SU-DHL-6 (cell line): ENCODE data around the gene CD33.

Experiments
- H2AFZ ChIP-seq: fragments of 200-600 bp; sonication (generic); 2 replicates; pipeline ENCODE4 v1.6.1; 2014; ENCODE audit warnings: low read depth, mild to moderate bottlenecking, moderate library complexity, mixed read lengths, antibody characterized with exemption, low read length; ENCODE audit not compliant: severe bottlenecking
- H3F3A ChIP-seq: fragments of 200-600 bp; shearing (Covaris generic); 2 replicates; pipeline ENCODE4 v1.6.0; 2016; ENCODE audit warnings: antibody characterized with exemption, mild to moderate bottlenecking; ENCODE audit not compliant: insufficient read depth
- H3K27ac ChIP-seq: fragments of 200-600 bp; sonication (generic); 2 replicates; pipeline ENCODE4 v1.5.1; 2016; ENCODE audit warnings: low read depth, mild to moderate bottlenecking, low read length, moderate library complexity, mixed read lengths
- H3K27me3 ChIP-seq: fragments of 200-600 bp; sonication (generic), shearing (Covaris generic); 2 replicates; pipeline ENCODE4 v1.6.0; 2014; ENCODE audit warnings: mild to moderate bottlenecking, low read length
- H3K36me3 ChIP-seq: fragments of 200-600 bp; sonication (generic); 2 replicates; pipeline ENCODE4 v1.6.1; 2014; ENCODE audit warnings: mild to moderate bottlenecking, low read length, mixed read lengths
- H3K4me2 ChIP-seq: fragments of 300-600, 200-600 bp; shearing (Covaris generic), sonication (generic); 2 replicates; pipeline ENCODE4 v1.6.0; 2014; ENCODE audit warnings: low read length, low read depth, mild to moderate bottlenecking; ENCODE audit not compliant: poor library complexity, severe bottlenecking
- H3K4me3 ChIP-seq: fragments of 200-600 bp; sonication (generic); 2 replicates; pipeline ENCODE4 v1.5.1; 2014; ENCODE audit warnings: antibody characterized with exemption, low read length, mild to moderate bottlenecking, mixed read lengths; ENCODE audit not compliant: insufficient read depth, poor library complexity, severe bottlenecking
- H3K79me2 ChIP-seq: fragments of 200-600 bp; sonication (generic); 2 replicates; pipeline ENCODE4 v1.6.1; 2014; ENCODE audit warnings: mild to moderate bottlenecking, low read length, moderate library complexity; ENCODE audit not compliant: insufficient read depth
- H3K9ac ChIP-seq: fragments of 200-600 bp; sonication (generic); 2 replicates; pipeline ENCODE4 v1.7.0; 2014; ENCODE audit warnings: mild to moderate bottlenecking, low read length
- H3K9me2 ChIP-seq: fragments of 200-600 bp; sonication (generic); replicated peaks from 2 replicates; pipeline ENCODE4 v1.6.1; 2014; ENCODE audit warnings: low read length; ENCODE audit not compliant: insufficient read depth
- H3K9me3 ChIP-seq: fragments of 200-600 bp; sonication (generic); 2 replicates; pipeline ENCODE4 v1.6.1; 2014; ENCODE audit warnings: low read length, mixed read lengths; ENCODE audit not compliant: insufficient read depth
- H4K20me1 ChIP-seq: fragments of 200-600 bp; sonication (generic); 2 replicates; pipeline ENCODE4 v1.6.1; 2014; ENCODE audit warnings: low read depth, mild to moderate bottlenecking, antibody characterized with exemption, low read length, moderate library complexity, mixed read lengths
- CTCF ChIP-seq: fragments of 200-600 bp; sonication (generic); IDR thresholded peaks from one replicate; pipeline ENCODE4 v1.5.1; 2017; ENCODE audit warnings: antibody characterized with exemption, mild to moderate bottlenecking, low read length, moderate library complexity; ENCODE audit not compliant: insufficient read depth, poor library complexity, severe bottlenecking
- EZH2phosphoT487 ChIP-seq: fragments of 200-600 bp; sonication (generic), shearing (Covaris generic); conservative IDR thresholded peaks from 2 replicates; pipeline ENCODE4 v1.6.1; 2018; ENCODE audit warnings: mild to moderate bottlenecking, antibody characterized with exemption, low read length, moderate library complexity, mixed read lengths

Gene CD33

DNA sequence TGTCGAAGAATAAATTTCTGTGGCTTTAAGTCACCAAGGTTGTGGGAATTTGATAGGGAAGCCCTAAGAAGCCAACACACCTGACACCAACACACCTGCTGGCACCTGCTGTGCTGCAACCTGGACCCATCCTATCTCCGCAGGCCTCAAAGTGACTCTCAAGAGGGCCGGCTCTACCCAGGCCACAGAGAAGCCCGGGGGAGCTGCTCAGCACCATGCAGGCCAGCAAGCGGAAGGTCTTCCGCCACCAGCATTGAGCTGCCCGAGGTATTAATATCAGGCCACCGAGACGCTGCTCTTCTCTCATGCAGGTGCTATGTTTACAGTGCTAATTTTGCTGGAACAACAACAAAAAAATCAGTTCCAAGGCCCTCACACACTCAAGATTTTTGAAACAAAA is 32.2 kb upstream of the CD33 start:
- H3K27ac ChIP-seq: no peak overlapping the region
- no peaks in the 10 kb centered on the region for H3K79me2 ChIP-seq
- no peaks in the 10 kb centered on the region for H3K27me3 ChIP-seq
- no peaks in the 10 kb centered on the region for H3K9me3 ChIP-seq
- TF ChIP-seq EZH2phosphoT487 (no peak), CTCF (no peak)
- no peaks in the 10 kb centered on the region for H3K9me2 ChIP-seq
- no peak overlapping the region for H2AFZ ChIP-seq
- no peaks in the 10 kb centered on the region for H4K20me1 ChIP-seq
- H3K9ac ChIP-seq: no peak overlapping the region
- no peak overlapping the region for H3K4me2 ChIP-seq
- H3F3A ChIP-seq: no peaks in the 10 kb centered on the region
- no peaks in the 10 kb centered on the region for H3K36me3 ChIP-seq
- H3K4me3 ChIP-seq: no peak overlapping the region

DNA sequence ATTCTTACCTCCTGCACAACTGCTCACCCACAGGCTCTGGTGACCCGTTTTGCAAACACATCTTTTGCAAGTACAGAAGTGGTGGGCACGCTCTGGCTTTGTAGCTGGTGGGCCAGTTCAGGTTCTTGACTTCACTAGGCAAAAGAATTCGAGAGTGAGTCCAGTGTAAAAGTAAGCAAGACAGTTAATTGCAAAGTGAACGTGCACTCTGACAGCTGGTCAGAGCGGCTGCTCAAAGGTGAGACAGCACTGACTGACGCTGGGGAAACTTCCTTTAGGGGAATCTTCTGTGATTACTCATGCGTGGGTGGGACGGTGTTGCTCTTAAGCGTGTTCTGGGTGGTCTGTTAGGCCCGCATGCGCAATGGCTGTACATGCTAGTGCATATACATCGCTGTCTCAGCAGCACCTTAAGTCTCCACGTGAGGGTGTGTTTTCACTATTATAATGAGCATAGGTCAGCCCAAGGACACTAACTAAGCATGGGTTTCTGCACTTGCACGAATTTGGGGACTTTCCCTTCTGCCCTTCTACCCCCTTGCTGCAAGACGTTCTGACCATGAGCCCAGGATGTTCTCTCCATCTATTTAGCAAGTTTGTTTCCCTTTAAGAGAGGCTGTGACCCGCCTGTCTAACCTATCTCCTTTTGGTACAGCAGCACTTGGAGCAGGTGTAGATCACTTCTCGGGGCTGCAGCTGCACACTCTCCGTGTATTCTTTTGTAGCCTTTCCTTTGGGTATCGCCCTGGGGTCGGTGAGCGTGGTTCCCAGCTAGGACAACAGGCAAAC is 30.2 kb upstream of the CD33 start:
- H3K9me2 ChIP-seq: no peaks in the 10 kb centered on the region
- H3K27ac ChIP-seq: no peak overlapping the region
- H4K20me1 ChIP-seq: no peaks in the 10 kb centered on the region
- H2AFZ ChIP-seq: no peak overlapping the region
- H3F3A ChIP-seq: no peaks in the 10 kb centered on the region
- no peak overlapping the region for H3K9ac ChIP-seq
- H3K79me2 ChIP-seq: no peaks in the 10 kb centered on the region
- H3K4me2 ChIP-seq: no peak overlapping the region
- no peak overlapping the region for H3K4me3 ChIP-seq
- TF ChIP-seq CTCF: no peak
- TF ChIP-seq EZH2phosphoT487: no peak
- no peaks in the 10 kb centered on the region for H3K9me3 ChIP-seq
- H3K36me3 ChIP-seq: no peaks in the 10 kb centered on the region
- H3K27me3 ChIP-seq: no peaks in the 10 kb centered on the region

DNA sequence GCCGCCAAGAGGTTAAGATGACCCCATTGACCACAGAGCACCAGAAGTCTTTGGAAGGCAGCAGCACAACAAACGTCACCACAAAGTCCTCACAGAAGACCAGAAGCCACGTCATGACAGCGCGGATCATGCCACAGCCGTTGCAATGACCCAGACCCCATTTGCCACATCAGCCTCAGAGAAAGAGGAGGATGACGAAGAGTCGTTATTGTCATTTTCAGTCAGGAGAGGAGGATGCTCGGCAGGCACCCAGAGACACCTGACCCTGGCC is 29.6 kb upstream of the CD33 start:
- H3K9ac ChIP-seq: no peak overlapping the region
- TF ChIP-seq CTCF (no peak), EZH2phosphoT487 (no peak)
- H4K20me1 ChIP-seq: no peaks in the 10 kb centered on the region
- no peak overlapping the region for H3K4me2 ChIP-seq
- H3K79me2 ChIP-seq: no peaks in the 10 kb centered on the region
- H3K4me3 ChIP-seq: no peak overlapping the region
- H3K27ac ChIP-seq: no peak overlapping the region
- H3K9me3 ChIP-seq: no peaks in the 10 kb centered on the region
- no peaks in the 10 kb centered on the region for H3K36me3 ChIP-seq
- no peaks in the 10 kb centered on the region for H3F3A ChIP-seq
- no peaks in the 10 kb centered on the region for H3K9me2 ChIP-seq
- H2AFZ ChIP-seq: no peak overlapping the region
- H3K27me3 ChIP-seq: no peaks in the 10 kb centered on the region
